DOHH2 (cell line): Measurements from ENCODE around the gene OXNAD1.

ENCODE experiments used
- H3F3A ChIP-seq: fragments of 200-600 bp; sonication (generic), shearing (Covaris generic); 2 replicates; pipeline ENCODE4 v1.6.0; 2016; ENCODE audit warnings: antibody characterized with exemption, mild to moderate bottlenecking; ENCODE audit not compliant: control insufficient read depth, insufficient read depth
- H3K27ac ChIP-seq: fragments of 200-600 bp; sonication (generic); 2 replicates; pipeline ENCODE4 v1.5.1; 2014; ENCODE audit warnings: low read depth, mild to moderate bottlenecking, low read length, moderate library complexity
- H3K27me3 ChIP-seq: fragments of 200-600 bp; sonication (generic); 2 replicates; pipeline ENCODE4 v1.6.1; 2014; ENCODE audit warnings: mild to moderate bottlenecking, low read length, mixed read lengths; ENCODE audit not compliant: control insufficient read depth
- H3K36me3 ChIP-seq: fragments of 200-600 bp; sonication (generic); 2 replicates; pipeline ENCODE4 v1.6.1; 2014; ENCODE audit warnings: mild to moderate bottlenecking, low read length, moderate library complexity, mixed read lengths; ENCODE audit not compliant: control insufficient read depth
- H3K4me1 ChIP-seq: fragments of 200-600 bp; sonication (generic); 2 replicates; pipeline ENCODE4 v1.6.1; 2014; ENCODE audit warnings: mild to moderate bottlenecking, low read length, mixed read lengths; ENCODE audit not compliant: control insufficient read depth
- H3K4me2 ChIP-seq: fragments of 200-600 bp; sonication (generic); 2 replicates; pipeline ENCODE4 v1.6.0; 2014; ENCODE audit warnings: mild to moderate bottlenecking, low read length, moderate library complexity
- H3K4me3 ChIP-seq: fragments of 200-600 bp; sonication (generic); 2 replicates; pipeline ENCODE4 v1.5.1; 2014; ENCODE audit warnings: mild to moderate bottlenecking, low read length, mixed read lengths
- H3K79me2 ChIP-seq: fragments of 200-600 bp; sonication (generic); 2 replicates; pipeline ENCODE4 v1.6.1; 2014; ENCODE audit warnings: mild to moderate bottlenecking, low read length, mixed read lengths; ENCODE audit not compliant: control insufficient read depth
- H3K9me2 ChIP-seq: fragments of 200-600 bp; sonication (generic); replicated peaks from 2 replicates; pipeline ENCODE4 v1.6.1; 2014; ENCODE audit warnings: mild to moderate bottlenecking, low read length, mixed read lengths; ENCODE audit not compliant: control insufficient read depth
- H3K9me3 ChIP-seq: fragments of 200-600 bp; sonication (generic); 2 replicates; pipeline ENCODE4 v1.6.1; 2014; ENCODE audit warnings: antibody characterized with exemption, low read length, mixed read lengths; ENCODE audit not compliant: control insufficient read depth, insufficient read depth
- H4K20me1 ChIP-seq: fragments of 200-600 bp; sonication (generic); 2 replicates; pipeline ENCODE4 v1.6.0; 2014; ENCODE audit warnings: low read depth, mild to moderate bottlenecking, antibody characterized with exemption, low read length, moderate library complexity; ENCODE audit not compliant: control insufficient read depth, insufficient read depth
- EZH2phosphoT487 ChIP-seq: fragments of 200-600 bp; sonication (generic); IDR thresholded peaks from 2 replicates; pipeline ENCODE4 v1.6.1; 2017; ENCODE audit warnings: borderline replicate concordance, mild to moderate bottlenecking, antibody characterized with exemption, low read length, moderate library complexity, mixed read lengths
- TF ChIP-seq, protein P1 (sequence below): fragments of 200-600 bp; sonication (generic); IDR thresholded peaks from one replicate; pipeline ENCODE4 v1.5.1; 2014; ENCODE audit warnings: antibody characterized with exemption, mild to moderate bottlenecking, low read depth, low read length; ENCODE audit not compliant: poor library complexity, severe bottlenecking

OXNAD1 gene

GRCh38 chr3:16316847-16317560 is 52.0 kb downstream of the OXNAD1 start:
- peaks cover 26% of the 10 kb centered on the region for H3K79me2 ChIP-seq

GRCh38 chr3:16317561-16317945 is 52.5 kb downstream of the OXNAD1 start:
- H3K4me2 ChIP-seq = no peak overlapping the region
- peaks cover 99% of the 10 kb centered on the region for H3K36me3 ChIP-seq
- no peak overlapping the region for H3K27ac ChIP-seq
- H3K79me2 ChIP-seq = peaks cover 26% of the 10 kb centered on the region
- no peaks in the 10 kb centered on the region for H3K9me2 ChIP-seq
- no peaks in the 10 kb centered on the region for H3K27me3 ChIP-seq
- peaks cover 7% of the 10 kb centered on the region; the same call in 1 of the 2 replicates for H4K20me1 ChIP-seq
- H3K9me3 ChIP-seq = no peaks in the 10 kb centered on the region
- peaks cover 15% of the 10 kb centered on the region for H3F3A ChIP-seq
- no peak for TF ChIP-seq EZH2phosphoT487
- TF ChIP-seq, protein P1, sequence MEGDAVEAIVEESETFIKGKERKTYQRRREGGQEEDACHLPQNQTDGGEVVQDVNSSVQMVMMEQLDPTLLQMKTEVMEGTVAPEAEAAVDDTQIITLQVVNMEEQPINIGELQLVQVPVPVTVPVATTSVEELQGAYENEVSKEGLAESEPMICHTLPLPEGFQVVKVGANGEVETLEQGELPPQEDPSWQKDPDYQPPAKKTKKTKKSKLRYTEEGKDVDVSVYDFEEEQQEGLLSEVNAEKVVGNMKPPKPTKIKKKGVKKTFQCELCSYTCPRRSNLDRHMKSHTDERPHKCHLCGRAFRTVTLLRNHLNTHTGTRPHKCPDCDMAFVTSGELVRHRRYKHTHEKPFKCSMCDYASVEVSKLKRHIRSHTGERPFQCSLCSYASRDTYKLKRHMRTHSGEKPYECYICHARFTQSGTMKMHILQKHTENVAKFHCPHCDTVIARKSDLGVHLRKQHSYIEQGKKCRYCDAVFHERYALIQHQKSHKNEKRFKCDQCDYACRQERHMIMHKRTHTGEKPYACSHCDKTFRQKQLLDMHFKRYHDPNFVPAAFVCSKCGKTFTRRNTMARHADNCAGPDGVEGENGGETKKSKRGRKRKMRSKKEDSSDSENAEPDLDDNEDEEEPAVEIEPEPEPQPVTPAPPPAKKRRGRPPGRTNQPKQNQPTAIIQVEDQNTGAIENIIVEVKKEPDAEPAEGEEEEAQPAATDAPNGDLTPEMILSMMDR = no peak
- peaks cover 3% of the 10 kb centered on the region; the same call in 1 of the 2 replicates for H3K4me1 ChIP-seq
- H3K4me3 ChIP-seq = no peak overlapping the region

More at GRCh38 chr3:16316847-16317560, 52.0 kb downstream of the OXNAD1 start:
- Histone ChIP-seq H3K27me3 (no peaks in the 10 kb centered on the region), H3K36me3 (peaks cover 99% of the 10 kb centered on the region), H3K4me1 (peaks cover 9% of the 10 kb centered on the region; the same call in 1 of the 2 replicates), H3K4me3 (no peak overlapping the region), H3F3A (peaks cover 17% of the 10 kb centered on the region), H3K9me3 (no peaks in the 10 kb centered on the region), H4K20me1 (peaks cover 7% of the 10 kb centered on the region; the same call in 1 of the 2 replicates), H3K4me2 (no peak overlapping the region), H3K27ac (no peak overlapping the region), H3K9me2 (no peaks in the 10 kb centered on the region)
- TF ChIP-seq, protein P1 = no peak
- no peak for TF ChIP-seq EZH2phosphoT487

DNA sequence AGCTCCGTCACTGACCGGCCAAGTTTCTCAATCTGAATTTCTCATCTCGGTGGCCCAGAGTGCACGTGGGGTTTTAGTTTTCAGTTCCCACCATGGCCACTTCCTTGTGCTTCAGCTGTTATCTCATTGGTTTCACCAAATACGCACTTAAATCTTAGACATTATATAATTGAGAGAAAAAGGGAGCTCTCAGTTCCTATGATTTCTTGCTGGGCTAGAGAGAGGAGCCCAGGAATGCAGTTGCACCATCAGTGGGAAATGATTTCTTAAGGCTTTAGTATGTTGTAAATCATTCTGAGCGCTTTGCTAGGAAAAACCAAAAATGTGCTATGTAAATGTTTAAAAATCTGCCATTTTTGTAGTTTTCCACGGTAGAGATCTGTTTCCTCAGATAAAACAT is 53.2 kb downstream of the OXNAD1 start:
- Histone ChIP-seq H4K20me1 (peaks cover 7% of the 10 kb centered on the region; the same call in 1 of the 2 replicates), H3K27ac (no peak overlapping the region), H3K79me2 (peaks cover 26% of the 10 kb centered on the region), H3K4me3 (no peak overlapping the region), H3K4me1 (0 out of 2 replicates have a peak, but pooled peaks cover 3% of the 10 kb centered on the region), H3K36me3 (peaks cover 100% of the 10 kb centered on the region), H3F3A (peaks cover 15% of the 10 kb centered on the region), H3K9me2 (no peaks in the 10 kb centered on the region), H3K9me3 (no peaks in the 10 kb centered on the region), H3K4me2 (no peak overlapping the region), H3K27me3 (no peaks in the 10 kb centered on the region)
- no peak for TF ChIP-seq EZH2phosphoT487
- TF ChIP-seq, protein P1 = no peak
